ENCODE results near the gene OR5AU1.
"Not testable (repeated sequence)": the region's sequence is repeated elsewhere in the genome, so short reads cannot be mapped to it uniquely, and the experiment has no call there.

DNA sequence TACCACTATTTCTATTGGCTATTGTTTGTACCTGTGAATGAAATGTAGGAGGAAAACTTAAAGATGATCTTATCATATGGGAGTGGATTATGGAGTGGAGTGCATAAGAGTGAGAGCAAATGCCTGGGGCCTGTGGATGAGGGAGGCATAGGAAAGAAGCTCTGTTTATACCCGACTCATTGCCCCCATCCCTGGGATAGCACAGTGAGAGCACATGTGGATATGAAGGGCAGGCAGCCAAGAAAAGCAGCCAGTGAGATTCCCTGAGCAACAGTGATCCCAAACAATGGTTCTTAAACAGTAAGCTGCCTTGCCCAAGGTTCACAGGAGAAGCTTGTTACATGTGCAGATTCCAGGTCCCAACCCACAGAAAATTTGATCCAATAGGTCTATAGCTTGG is 2.3 kb upstream of the OR5AU1 start:
- TF ChIP-seq, protein P1, sequence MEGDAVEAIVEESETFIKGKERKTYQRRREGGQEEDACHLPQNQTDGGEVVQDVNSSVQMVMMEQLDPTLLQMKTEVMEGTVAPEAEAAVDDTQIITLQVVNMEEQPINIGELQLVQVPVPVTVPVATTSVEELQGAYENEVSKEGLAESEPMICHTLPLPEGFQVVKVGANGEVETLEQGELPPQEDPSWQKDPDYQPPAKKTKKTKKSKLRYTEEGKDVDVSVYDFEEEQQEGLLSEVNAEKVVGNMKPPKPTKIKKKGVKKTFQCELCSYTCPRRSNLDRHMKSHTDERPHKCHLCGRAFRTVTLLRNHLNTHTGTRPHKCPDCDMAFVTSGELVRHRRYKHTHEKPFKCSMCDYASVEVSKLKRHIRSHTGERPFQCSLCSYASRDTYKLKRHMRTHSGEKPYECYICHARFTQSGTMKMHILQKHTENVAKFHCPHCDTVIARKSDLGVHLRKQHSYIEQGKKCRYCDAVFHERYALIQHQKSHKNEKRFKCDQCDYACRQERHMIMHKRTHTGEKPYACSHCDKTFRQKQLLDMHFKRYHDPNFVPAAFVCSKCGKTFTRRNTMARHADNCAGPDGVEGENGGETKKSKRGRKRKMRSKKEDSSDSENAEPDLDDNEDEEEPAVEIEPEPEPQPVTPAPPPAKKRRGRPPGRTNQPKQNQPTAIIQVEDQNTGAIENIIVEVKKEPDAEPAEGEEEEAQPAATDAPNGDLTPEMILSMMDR (conservative IDR thresholded peaks at IDR 0.05; ENCODE audit: low read depth, low read length), result not testable (repeated sequence)
- not testable (repeated sequence) for TF ChIP-seq POLR2A (IDR thresholded peaks at IDR 0.05; ENCODE audit: low read depth, low read length); MXI1 (IDR thresholded peaks at IDR 0.05; ENCODE audit: borderline replicate concordance, low read depth, low read length); RFX5 (IDR thresholded peaks at IDR 0.05; ENCODE audit: low read depth, low read length)
- TF ChIP-seq, protein P2, sequence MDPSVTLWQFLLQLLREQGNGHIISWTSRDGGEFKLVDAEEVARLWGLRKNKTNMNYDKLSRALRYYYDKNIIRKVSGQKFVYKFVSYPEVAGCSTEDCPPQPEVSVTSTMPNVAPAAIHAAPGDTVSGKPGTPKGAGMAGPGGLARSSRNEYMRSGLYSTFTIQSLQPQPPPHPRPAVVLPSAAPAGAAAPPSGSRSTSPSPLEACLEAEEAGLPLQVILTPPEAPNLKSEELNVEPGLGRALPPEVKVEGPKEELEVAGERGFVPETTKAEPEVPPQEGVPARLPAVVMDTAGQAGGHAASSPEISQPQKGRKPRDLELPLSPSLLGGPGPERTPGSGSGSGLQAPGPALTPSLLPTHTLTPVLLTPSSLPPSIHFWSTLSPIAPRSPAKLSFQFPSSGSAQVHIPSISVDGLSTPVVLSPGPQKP (IDR thresholded peaks at IDR 0.05; ENCODE audit: borderline replicate concordance, low read depth, low read length), result not testable (repeated sequence)
- TF ChIP-seq, protein P3, sequence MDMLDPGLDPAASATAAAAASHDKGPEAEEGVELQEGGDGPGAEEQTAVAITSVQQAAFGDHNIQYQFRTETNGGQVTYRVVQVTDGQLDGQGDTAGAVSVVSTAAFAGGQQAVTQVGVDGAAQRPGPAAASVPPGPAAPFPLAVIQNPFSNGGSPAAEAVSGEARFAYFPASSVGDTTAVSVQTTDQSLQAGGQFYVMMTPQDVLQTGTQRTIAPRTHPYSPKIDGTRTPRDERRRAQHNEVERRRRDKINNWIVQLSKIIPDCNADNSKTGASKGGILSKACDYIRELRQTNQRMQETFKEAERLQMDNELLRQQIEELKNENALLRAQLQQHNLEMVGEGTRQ (IDR thresholded peaks at IDR 0.05; ENCODE audit: low read depth, low read length), result not testable (repeated sequence)
